HCT116 (cell line): ENCODE measurements around the gene ARHGAP42. TPM values are rescaled to one million over a fixed set of nuclear protein-coding genes. Genes with fewer than 3 reads are reported as not detected.

Experiments used
- ATAC-seq: fragments of 200-7000 bp; cut with Tn5 transposase; 2 replicates; pipeline ENCODE4 v1.9.1; 2020; ENCODE audit warnings: mild to moderate bottlenecking, moderate library complexity
- BruUV-seq: library from RNA; stranded (reverse); fragments of 400-500 nt; replicated peaks from 2 replicates; lab custom pipeline; 2021; lab: Mats Ljungman, UMichigan
- CTCF ChIA-PET: fragments of 300-600 bp; sonication (Branson Sonifier 250); formaldehyde crosslinking; loops from one replicate; lab custom pipeline; 2021; ENCODE audit warnings: antibody characterized with exemption; lab: Charles Lee
- POLR2A ChIA-PET: fragments of 300-600, 350-600 bp; sonication (Branson Sonifier 250); formaldehyde crosslinking; loops from one replicate; lab custom pipeline; 2021; ENCODE audit warnings: antibody characterized with exemption; lab: Charles Lee
- RAD21 ChIA-PET, 2 experiments: fragments of 300-600 bp; sonication (Branson Sonifier 250); formaldehyde crosslinking; loops; one replicate each; lab custom pipeline; 2023; ENCODE audit warnings: low total read pairs in 2 of 2; ENCODE audit not compliant: uncharacterized antibody in 2 of 2, unreplicated experiment in 2 of 2, low non-redundant PET in 1 of 2; lab: Charles Lee
- DNase-seq: peaks from one replicate; pipeline ENCODE4 v3.0.0-alpha.2; 2010; ENCODE audit warnings: low read depth, low spot score
- H2AFZ ChIP-seq: fragments of 200-600 bp; shearing (Covaris generic), sonication (generic); 2 replicates; pipeline ENCODE4 v1.6.1; 2017; ENCODE audit warnings: low read depth, mixed run types, mixed read lengths, antibody characterized with exemption, low read length; ENCODE audit not compliant: poor library complexity, severe bottlenecking
- H3K27ac ChIP-seq: 2 replicates; pipeline ENCODE4 v1.5.1; 2012; ENCODE audit warnings: low read depth, low read length
- H3K27me3 ChIP-seq: fragments of 200-600 bp; sonication (generic); 2 replicates; pipeline ENCODE4 v1.6.1; 2016; ENCODE audit warnings: mixed run types, low read length, mixed read lengths; ENCODE audit not compliant: insufficient read depth
- H3K36me3 ChIP-seq, 2 experiments: fragments of 200-500 bp in 1 of 2; fragments of 200-600 bp in 1 of 2; sonication (Bioruptor generic) in 1 of 2; sonication (generic) in 1 of 2; 2 replicates each; pipeline versions ENCODE4 v1.5.1 to v1.6.1; 2014 to 2016; ENCODE audit warnings: low read length in 2 of 2, inconsistent platforms in 1 of 2, mixed read lengths in 1 of 2, mixed run types in 1 of 2; ENCODE audit not compliant: insufficient read depth in 2 of 2, control insufficient read depth in 1 of 2
- H3K4me1 ChIP-seq, 2 experiments: fragments of 200-600 bp in 1 of 2; sonication (generic) in 1 of 2; 2 replicates each; pipeline versions ENCODE4 v1.5.1 to v1.6.1; 2012 to 2017; ENCODE audit warnings: low read length in 2 of 2, inconsistent platforms in 1 of 2, mild to moderate bottlenecking in 1 of 2, mixed read lengths in 1 of 2, mixed run types in 1 of 2, moderate library complexity in 1 of 2; ENCODE audit not compliant: insufficient read depth in 2 of 2, control insufficient read depth in 1 of 2
- H3K4me2 ChIP-seq: fragments of 200-600 bp; sonication (generic); 2 replicates; pipeline ENCODE4 v1.6.1; 2017; ENCODE audit warnings: mixed run types, low read length, mixed read lengths
- H3K4me3 ChIP-seq, 2 experiments: fragments of 200-600 bp in 1 of 2; sonication (generic) in 1 of 2; replicated peaks in 1 of 2; 2 replicates each; pipeline ENCODE4 v1.5.1; 2011 to 2016; ENCODE audit warnings: low read length in 2 of 2, control low read depth in 1 of 2, low read depth in 1 of 2, mild to moderate bottlenecking in 1 of 2, mixed read lengths in 1 of 2, mixed run types in 1 of 2
- H3K79me2 ChIP-seq: fragments of 200-600 bp; sonication (generic); 2 replicates; pipeline ENCODE4 v1.6.1; 2017; ENCODE audit warnings: mild to moderate bottlenecking, mixed run types, low read length, moderate library complexity, mixed read lengths; ENCODE audit not compliant: insufficient read depth
- H3K9ac ChIP-seq: fragments of 200-600 bp; sonication (generic); 2 replicates; pipeline ENCODE4 v1.6.1; 2016; ENCODE audit warnings: low read length, mixed read lengths
- H3K9me2 ChIP-seq: fragments of 200-600 bp; sonication (generic), shearing (Covaris generic); 2 replicates; pipeline ENCODE4 v1.6.1; 2017; ENCODE audit warnings: mixed run types, mild to moderate bottlenecking, moderate library complexity; ENCODE audit not compliant: insufficient read depth
- H3K9me3 ChIP-seq, 2 experiments: fragments of 200-500 bp in 1 of 2; fragments of 200-600 bp in 1 of 2; sonication (Bioruptor generic) in 1 of 2; sonication (generic) in 1 of 2; 2 replicates each; pipeline ENCODE4 v1.6.1; 2014 to 2017; ENCODE audit warnings: low read length in 2 of 2, mixed read lengths in 2 of 2, inconsistent platforms in 1 of 2, low read depth in 1 of 2, mild to moderate bottlenecking in 1 of 2, mixed run types in 1 of 2, moderate library complexity in 1 of 2; ENCODE audit not compliant: control insufficient read depth in 1 of 2, insufficient read depth in 1 of 2
- H4K20me1 ChIP-seq: fragments of 200-600 bp; sonication (generic), shearing (Covaris generic); 2 replicates; pipeline ENCODE4 v1.6.1; 2017; ENCODE audit warnings: mixed run types, mild to moderate bottlenecking, moderate library complexity; ENCODE audit not compliant: insufficient read depth
- CBX3 ChIP-seq: IDR thresholded peaks from 2 replicates; pipeline ENCODE4 v1.6.1; 2012; ENCODE audit warnings: low read depth
- CEBPB ChIP-seq: IDR thresholded peaks from 2 replicates; pipeline ENCODE4 v1.6.1; 2012; ENCODE audit warnings: low read depth
- CTCF ChIP-seq, 3 experiments: fragments of 200-600 bp in 1 of 3; sonication (generic) in 1 of 3; IDR thresholded peaks in 2 of 3; conservative IDR thresholded peaks in 1 of 3; 2 replicates each; pipeline ENCODE4 v1.5.1; 2012 to 2017; ENCODE audit warnings: low read depth in 2 of 3, low read length in 2 of 3, antibody characterized with exemption in 1 of 3, borderline replicate concordance in 1 of 3, control low read depth in 1 of 3, mild to moderate bottlenecking in 1 of 3, mixed read lengths in 1 of 3, mixed run types in 1 of 3, moderate library complexity in 1 of 3; ENCODE audit not compliant: insufficient read depth in 1 of 3
- EZH2 ChIP-seq: fragments of 200-600 bp; sonication (generic); IDR thresholded peaks from 2 replicates; pipeline ENCODE4 v1.6.1; 2017; ENCODE audit warnings: antibody characterized with exemption, mixed run types
- POLR2A ChIP-seq: IDR thresholded peaks from 2 replicates; pipeline ENCODE4 v1.7.0; 2011; ENCODE audit warnings: borderline replicate concordance; ENCODE audit not compliant: insufficient read depth, insufficient read length; ENCODE audit errors: extremely low read depth
- RAD21 ChIP-seq: IDR thresholded peaks from 2 replicates; pipeline ENCODE4 v1.6.1; 2012; ENCODE audit warnings: low read depth, mild to moderate bottlenecking
- SIN3A ChIP-seq: IDR thresholded peaks from 2 replicates; pipeline ENCODE4 v1.6.1; 2012; ENCODE audit warnings: low read depth
- SP1 ChIP-seq: IDR thresholded peaks from 2 replicates; pipeline ENCODE4 v1.6.1; 2012; ENCODE audit warnings: low read depth
- YY1 ChIP-seq: IDR thresholded peaks from 2 replicates; pipeline ENCODE4 v1.6.1; 2011; ENCODE audit warnings: low read length, low read depth, moderate library complexity, mild to moderate bottlenecking; ENCODE audit not compliant: insufficient replicate concordance; ENCODE audit errors: extremely low read depth
- ZFX ChIP-seq: fragments of 450-650 bp; IDR thresholded peaks from 2 replicates; pipeline ENCODE4 v1.6.1; 2017
- intact Hi-C: fragments of 100-400 bp; cut with micrococcal nuclease; formaldehyde crosslinking; loops from 2 replicates; pipeline ENCODE4 v1.10.0; 2022
- total RNA-seq: library from RNA; stranded (reverse); gene quantifications from one replicate; pipeline ENCODE4 v1.2.1, GENCODE V29; 2021; ENCODE audit not compliant: unreplicated experiment

The ARHGAP42 gene
- total RNA-seq, 1 experiment from 2014 or later: 12.3 TPM

GRCh38 chr11:100825626-100826025 lies 138.5 kb downstream of the ARHGAP42 start:
- CTCF ChIA-PET: no interaction called here
- intact Hi-C loops: no loop called here

GRCh38 chr11:100827934-100828661 lies 141.0 kb downstream of the ARHGAP42 start:
- no TSS peak for BruUV-seq
- Histone ChIP-seq H3K4me2 (peak overlapping the region; percentile 29), H3K4me3 (no peak overlapping the region), H3K9ac (no peak overlapping the region), H3K79me2 (peaks cover 12% of the 10 kb centered on the region; the same call in 1 of the 2 replicates), H2AFZ (no peak overlapping the region), H3K27ac (0 out of 2 replicates have a peak overlapping the region, but pooled peaks have one; percentile 0), H3K9me2 (no peaks in the 10 kb centered on the region), H3K9me3 (no peaks in the 10 kb centered on the region), H3K27me3 (no peaks in the 10 kb centered on the region), H3K36me3 (no peaks in the 10 kb centered on the region), H4K20me1 (no peaks in the 10 kb centered on the region), H3K4me1 (peaks cover 3 to 43% of the 10 kb centered on the region in 2 experiments; a peak in 2 of 4 replicates)
- DNase-seq (peak; percentile 48), ATAC-seq (peak; percentile 88)
- RAD21 ChIA-PET: interaction anchor here (0.8 to 1.3 kb wide), 2 partner anchors 140 to 251 kb away, joined by 3 read pairs; no protein-coding TSS in a partner anchor
- TF ChIP-seq CTCF (IDR thresholded peaks at IDR 0.05 in 2 of 3, conservative IDR thresholded peaks at IDR 0.05 in 1 of 3; ENCODE audit: borderline replicate concordance in 1 of 3, insufficient read depth in 1 of 3, low read depth in 2 of 3, low read length in 2 of 3) (peak; percentile 33 to 52 (median 51); a peak in 4 of 6 replicates), CEBPB (no peak), CBX3 (no peak), POLR2A (no peak), SIN3A (no peak), ZFX (no peak), EZH2 (no peak), SP1 (no peak), RAD21 (peak; percentile 63)
- POLR2A ChIA-PET: no interaction called here
- CTCF ChIA-PET: interaction anchor here (0.6 to 1.5 kb wide), 5 partner anchors 8 to 251 kb away, joined by 3 to 5 read pairs (median 3); no protein-coding TSS in a partner anchor
- intact Hi-C loops: loop anchor here (1.0 kb wide), 1 partner anchor 146 kb away; no protein-coding TSS in a partner anchor

More at GRCh38 chr11:100825626-100826025, 138.5 kb downstream of the ARHGAP42 start:
- Histone ChIP-seq H3K4me2 (no peak overlapping the region), H3K79me2 (peaks cover 12% of the 10 kb centered on the region; the same call in 1 of the 2 replicates), H3K9me3 (no peaks in the 10 kb centered on the region), H4K20me1 (no peaks in the 10 kb centered on the region), H3K9me2 (no peaks in the 10 kb centered on the region), H2AFZ (no peak overlapping the region)
- ATAC-seq: no peak
- POLR2A ChIA-PET: no interaction called here
- TF ChIP-seq YY1 (no peak), CBX3 (no peak)
- TF ChIP-seq, all 23 proteins: peak for 0
- no peak overlapping the region for H3K9ac ChIP-seq
- no peak overlapping the region for H3K27ac ChIP-seq
- DNase-seq: no peak
- no peaks in the 10 kb centered on the region for H3K36me3 ChIP-seq
- no TSS peak for BruUV-seq
- RAD21 ChIA-PET: interaction anchor here in 1 of 2 experiments (0.6 kb wide), 1 partner anchor 144 kb away, joined by 4 read pairs; no protein-coding TSS in a partner anchor
- no peaks in the 10 kb centered on the region for H3K27me3 ChIP-seq
- H3K4me1 ChIP-seq: peaks cover 0 to 19% of the 10 kb centered on the region in 2 experiments; a peak in 2 of 4 replicates
- H3K4me3 ChIP-seq: no peak overlapping the region
